Right lobe of liver (tissue), 6 donors: ENCODE data around the gene CXCL6. TPM values are rescaled to one million over a fixed set of nuclear protein-coding genes. Genes with fewer than 3 reads are reported as not detected.

Experiments
- ATAC-seq, 4 donors: fragments of 200-7000 bp; cut with Tn5 transposase; one replicate each; pipeline ENCODE4 v1.9.1; 2020; ENCODE audit warnings: mild to moderate bottlenecking in 4 of 4, moderate library complexity in 4 of 4
- DNase-seq, 3 donors: peaks; one replicate each; pipeline ENCODE4 v3.0.0-alpha.2; 2020
- H3K27ac ChIP-seq, 3 donors: fragments of 200-600 bp; one replicate each; pipeline ENCODE4 v1.8.0; 2022
- H3K27me3 ChIP-seq, 2 donors: fragments of 200-600 bp; one replicate each; pipeline ENCODE4 v1.8.0; 2022
- H3K36me3 ChIP-seq, 4 donors: fragments of 200-600 bp; sonication (generic) in 1 of 4; one replicate each; pipeline versions ENCODE4 v1.5.1 to v1.8.0; 2017 to 2022; ENCODE audit warnings: control low read depth in 1 of 4
- H3K4me1 ChIP-seq, 4 donors: fragments of 200-600 bp; sonication (generic) in 1 of 4; one replicate each; pipeline versions ENCODE4 v1.5.1 to v1.8.0; 2017 to 2022; ENCODE audit warnings: control low read depth in 1 of 4
- H3K4me3 ChIP-seq, 3 donors: fragments of 200-600 bp; one replicate each; pipeline ENCODE4 v1.8.0; 2022
- H3K9me3 ChIP-seq, 4 donors: fragments of 200-600 bp; sonication (generic) in 1 of 4; one replicate each; pipeline versions ENCODE4 v1.5.1 to v1.8.0; 2017 to 2022; ENCODE audit warnings: control low read depth in 1 of 4
- CTCF ChIP-seq, 4 donors: fragments of 200-600 bp in 3 of 4; fragments of 450-650 bp in 1 of 4; IDR thresholded peaks; one replicate each; pipeline versions ENCODE4 v1.5.1 to v1.8.0; 2016 to 2022; ENCODE audit warnings: antibody characterized with exemption in 4 of 4, mild to moderate bottlenecking in 2 of 4
- POLR2A ChIP-seq: fragments of 450-650 bp; IDR thresholded peaks from one replicate; pipeline ENCODE4 v1.6.1; 2017; ENCODE audit warnings: antibody characterized with exemption, mild to moderate bottlenecking
- WGBS: methylation state at CpG from one replicate; pipeline ENCODE4 v1.1.6; 2018; ENCODE audit warnings: low coverage, low lambda C conversion rate; ENCODE audit not compliant: insufficient coverage; ENCODE audit errors: missing lambda C conversion rate; 5-methylcytosine and 5-hydroxymethylcytosine counted together
- intact Hi-C, 2 donors: fragments of 100-400 bp; cut with DNase I; formaldehyde crosslinking; loops; one replicate each; pipeline versions ENCODE4 v1.11.2 to v1.14.1; 2022
- total RNA-seq, 6 experiments: library from RNA; depleted of rRNA in 2 of 6; stranded (reverse); fragments of >200 nt in 2 of 6; fragmentation: NEBNext Ultra II Directional in 3 of 6; extraction: Animal tissue kit (Norgen Biotek cat#: 25700) in 3 of 6; gene quantifications; one replicate each; pipeline versions ENCODE4 v1.1.0 to v1.2.4, GENCODE V29; 2016 to 2023
- donor health status: DM: no; HTN: yes; CAD: no.
- donor health status: DM: no; HTN: no; CAD: no.
- donor health status: DM: no; HTN: no; CAD: no.
- donor health status: DM: no; HTN: yes; CAD: no.
- donor health status: DM: no; HTN: yes; CAD: no.

The CXCL6 gene
- total RNA-seq, 6 experiments from 2014 or later, result 0.68 to 22.7 (median 5.4) TPM

- WGBS, result 25% methylated on average over 1 of the region's 1 CpG
- no peaks in the 10 kb centered on the region for H3K9me3 ChIP-seq
- DNase-seq (no peak), ATAC-seq (peak; percentile 44 to 92 (median 72))
- no peak overlapping the region for H3K4me3 ChIP-seq
- no peaks in the 10 kb centered on the region for H3K27me3 ChIP-seq
- intact Hi-C loops, result no loop called here
- TF ChIP-seq POLR2A (no peak), CTCF (IDR thresholded peaks at IDR 0.05) (no peak)
- peaks cover 0 to 3% (median 0%) of the 10 kb centered on the region in 4 donors for H3K4me1 ChIP-seq
- no peak overlapping the region for H3K27ac ChIP-seq
- no peaks in the 10 kb centered on the region for H3K36me3 ChIP-seq
These were observed 3.7 kb upstream of the CXCL6 start for GRCh38 chr4:73832651-73833237.

GRCh38 chr4:73839071-73839470, 2.6 kb downstream of the CXCL6 start:
- no peak for ATAC-seq
- Histone ChIP-seq H3K27ac (no peak overlapping the region), H3K36me3 (no peaks in the 10 kb centered on the region), H3K27me3 (no peaks in the 10 kb centered on the region), H3K4me1 (peaks cover 0 to 3% (median 0%) of the 10 kb centered on the region in 4 donors), H3K9me3 (no peaks in the 10 kb centered on the region), H3K4me3 (no peak overlapping the region)
- intact Hi-C loops, result no loop called here
- no peak for DNase-seq
- TF ChIP-seq CTCF (IDR thresholded peaks at IDR 0.05) (no peak), POLR2A (no peak)
- 67% methylated on average over 5 of the region's 5 CpGs for WGBS

GRCh38 chr4:73839715-73840114, 3.2 kb downstream of the CXCL6 start:
- peak in 1 of 4 donors; percentile 33 for ATAC-seq
- Histone ChIP-seq H3K9me3 (no peaks in the 10 kb centered on the region), H3K36me3 (no peaks in the 10 kb centered on the region), H3K27me3 (no peaks in the 10 kb centered on the region), H3K4me1 (peaks cover 0 to 3% (median 0%) of the 10 kb centered on the region in 4 donors), H3K27ac (no peak overlapping the region), H3K4me3 (no peak overlapping the region)
- intact Hi-C loops, result no loop called here
- no peak for DNase-seq
- TF ChIP-seq CTCF (IDR thresholded peaks at IDR 0.05) (no peak), POLR2A (no peak)
- WGBS, result 75% methylated on average over 3 of the region's 3 CpGs

- intact Hi-C loops, result no loop called here
- WGBS, result 78% methylated on average over 4 of the region's 4 CpGs
- ATAC-seq (no peak), DNase-seq (no peak)
- H3K4me1 ChIP-seq, result peaks cover 0 to 3% (median 0%) of the 10 kb centered on the region in 4 donors
- no peaks in the 10 kb centered on the region for H3K36me3 ChIP-seq
- no peak overlapping the region for H3K4me3 ChIP-seq
- H3K27me3 ChIP-seq, result no peaks in the 10 kb centered on the region
- H3K27ac ChIP-seq, result no peak overlapping the region
- no peak for TF ChIP-seq POLR2A
- TF ChIP-seq CTCF (IDR thresholded peaks at IDR 0.05), result no peak
- no peaks in the 10 kb centered on the region for H3K9me3 ChIP-seq
These were observed 4.9 kb downstream of the CXCL6 start for GRCh38 chr4:73841243-73841925.
